GM12801 (cell line): Measurements from ENCODE around the gene EIF2S2.

Experiments used
- TF ChIP-seq, protein P1 (sequence below): IDR thresholded peaks from one replicate; pipeline ENCODE4 v1.5.1; 2011; ENCODE audit warnings: control low read depth; ENCODE audit not compliant: insufficient read length; ENCODE audit errors: extremely low read depth

Gene EIF2S2

DNA sequence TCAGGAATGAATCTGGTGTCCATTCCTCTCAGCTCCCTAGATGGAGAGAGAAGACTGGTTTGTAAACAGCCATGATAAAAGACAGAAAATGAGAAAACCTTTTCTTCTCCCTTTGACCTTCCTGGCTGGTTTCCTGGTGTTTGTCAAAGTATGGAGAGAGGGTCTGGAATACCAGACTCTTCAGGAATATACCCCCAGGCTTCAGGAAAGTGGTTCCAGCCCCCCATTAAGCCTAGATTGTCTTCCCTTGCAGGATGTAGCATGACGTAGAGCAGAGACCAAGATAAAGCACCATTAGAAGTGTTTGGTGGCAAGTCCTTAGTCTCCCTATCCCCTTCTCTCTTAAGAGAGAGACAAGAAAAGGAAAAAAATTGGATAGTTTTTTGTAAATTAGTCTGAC, 51.1 kb downstream of the EIF2S2 start:
- TF ChIP-seq, protein P1, sequence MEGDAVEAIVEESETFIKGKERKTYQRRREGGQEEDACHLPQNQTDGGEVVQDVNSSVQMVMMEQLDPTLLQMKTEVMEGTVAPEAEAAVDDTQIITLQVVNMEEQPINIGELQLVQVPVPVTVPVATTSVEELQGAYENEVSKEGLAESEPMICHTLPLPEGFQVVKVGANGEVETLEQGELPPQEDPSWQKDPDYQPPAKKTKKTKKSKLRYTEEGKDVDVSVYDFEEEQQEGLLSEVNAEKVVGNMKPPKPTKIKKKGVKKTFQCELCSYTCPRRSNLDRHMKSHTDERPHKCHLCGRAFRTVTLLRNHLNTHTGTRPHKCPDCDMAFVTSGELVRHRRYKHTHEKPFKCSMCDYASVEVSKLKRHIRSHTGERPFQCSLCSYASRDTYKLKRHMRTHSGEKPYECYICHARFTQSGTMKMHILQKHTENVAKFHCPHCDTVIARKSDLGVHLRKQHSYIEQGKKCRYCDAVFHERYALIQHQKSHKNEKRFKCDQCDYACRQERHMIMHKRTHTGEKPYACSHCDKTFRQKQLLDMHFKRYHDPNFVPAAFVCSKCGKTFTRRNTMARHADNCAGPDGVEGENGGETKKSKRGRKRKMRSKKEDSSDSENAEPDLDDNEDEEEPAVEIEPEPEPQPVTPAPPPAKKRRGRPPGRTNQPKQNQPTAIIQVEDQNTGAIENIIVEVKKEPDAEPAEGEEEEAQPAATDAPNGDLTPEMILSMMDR = no peak

DNA sequence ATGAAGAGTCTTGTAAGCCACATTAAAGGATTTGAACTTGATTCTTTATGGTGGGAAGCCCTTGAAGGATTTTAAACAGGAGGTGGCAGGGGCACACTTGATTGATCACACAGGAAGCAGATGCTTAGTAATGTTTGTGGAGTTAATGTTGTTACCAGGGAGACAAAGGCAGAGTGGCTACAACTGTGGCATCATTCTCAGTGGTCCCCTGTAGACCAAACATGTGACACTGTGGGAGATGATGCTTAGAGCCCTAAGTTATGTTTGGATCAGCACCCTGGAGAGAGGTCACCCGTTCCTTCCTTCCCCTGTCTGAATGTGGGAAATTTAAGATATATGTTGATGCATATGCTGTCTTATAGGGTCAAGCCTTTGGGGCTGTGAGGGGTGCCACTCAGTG, 53.2 kb downstream of the EIF2S2 start:
- TF ChIP-seq, protein P1 = no peak

DNA sequence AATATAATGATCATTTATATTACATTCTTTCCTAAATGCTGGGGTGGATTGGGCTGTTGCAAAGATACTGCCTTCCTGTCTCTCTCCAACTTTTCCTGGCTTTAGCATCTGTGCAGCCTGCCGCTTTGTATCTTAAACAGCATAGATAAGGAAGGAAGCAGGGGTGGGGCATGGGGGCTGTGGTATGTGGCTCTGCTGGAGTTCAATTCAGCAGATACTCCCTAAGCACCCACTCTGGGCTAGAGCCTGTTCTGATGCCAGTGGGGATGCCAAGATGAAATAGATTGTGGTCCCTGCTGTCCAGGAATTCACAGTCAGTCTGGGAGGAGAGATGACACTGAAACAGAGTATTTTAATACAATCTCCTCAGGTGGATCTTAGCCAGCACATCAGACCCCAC, 56.8 kb downstream of the EIF2S2 start:
- TF ChIP-seq, protein P1 = no peak

DNA sequence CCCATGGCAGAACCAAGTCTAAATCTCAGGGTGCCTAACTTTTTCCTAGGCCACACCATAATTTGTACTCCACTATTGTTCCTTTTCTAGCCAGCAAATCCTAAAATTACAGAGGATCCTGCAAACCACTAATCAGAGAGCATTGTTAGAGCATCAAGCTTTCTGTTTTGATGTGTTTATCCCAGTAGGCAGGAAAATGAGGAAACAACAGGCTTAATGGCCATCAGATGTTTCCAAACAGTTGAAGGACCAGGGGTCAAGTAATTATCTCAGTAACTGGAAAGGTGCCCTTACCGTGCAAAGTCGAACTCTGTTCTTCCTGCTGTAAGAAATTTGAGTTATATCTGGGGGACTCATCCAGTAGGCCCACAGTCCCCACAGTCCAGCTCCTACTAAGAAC, 59.6 kb downstream of the EIF2S2 start:
- TF ChIP-seq, protein P1 = no peak

DNA sequence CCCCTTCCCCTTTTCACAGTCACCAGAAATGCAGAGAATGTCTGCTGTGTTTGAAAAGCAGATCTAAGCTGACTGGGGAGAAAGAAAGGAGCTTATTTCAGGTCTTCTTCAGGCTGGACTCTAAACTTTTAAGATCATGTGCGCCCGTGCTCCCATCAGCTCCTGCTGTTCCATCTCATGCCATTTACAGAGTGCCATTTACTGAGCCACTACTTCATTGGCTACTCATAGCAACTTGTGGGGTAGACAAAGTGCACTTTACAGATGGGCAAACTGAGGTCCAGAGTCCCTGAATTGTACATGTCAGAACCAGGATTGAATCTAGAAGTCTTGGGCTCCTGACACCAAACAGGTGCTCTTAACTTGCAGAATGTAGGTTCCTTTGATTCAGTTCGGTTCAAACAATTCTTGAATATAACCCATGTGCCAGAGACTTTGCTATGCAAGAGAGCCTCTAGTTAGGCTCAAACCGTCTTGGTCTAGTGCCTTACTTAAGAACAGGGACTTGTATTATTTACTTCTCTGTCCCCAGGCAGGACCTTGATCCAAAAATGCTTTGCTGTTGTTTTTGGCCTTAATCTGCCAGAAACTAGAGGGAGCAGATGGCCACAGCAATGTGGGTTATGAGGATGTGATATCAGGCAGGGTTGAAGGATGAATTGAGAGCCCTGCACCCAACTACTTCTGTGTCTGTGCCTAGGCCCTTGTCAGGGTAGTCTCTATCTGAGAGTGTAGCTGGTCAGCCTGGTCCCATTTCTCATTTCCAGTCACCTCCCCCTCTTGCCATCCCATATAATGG, 61.9 kb downstream of the EIF2S2 start:
- TF ChIP-seq, protein P1 = no peak

DNA sequence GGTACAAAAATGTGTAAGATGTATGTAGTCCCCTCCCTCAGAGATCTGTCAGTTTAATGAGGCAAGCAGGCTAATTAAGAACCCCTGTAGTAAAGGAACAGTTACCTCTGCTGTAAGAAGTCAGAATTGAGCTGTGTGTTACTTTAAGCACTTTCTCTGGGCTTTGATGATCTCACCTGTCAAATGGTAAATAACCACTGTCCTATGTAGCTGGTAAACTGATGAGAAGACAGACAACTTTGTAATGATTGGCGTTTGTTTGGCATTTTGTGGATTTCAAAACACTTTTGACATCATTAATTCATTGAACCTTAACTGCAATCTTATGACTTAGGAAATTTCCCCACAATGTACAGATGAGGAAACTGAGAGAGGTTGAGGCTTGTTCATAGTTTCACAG, 62.7 kb downstream of the EIF2S2 start:
- TF ChIP-seq, protein P1 = no peak

DNA sequence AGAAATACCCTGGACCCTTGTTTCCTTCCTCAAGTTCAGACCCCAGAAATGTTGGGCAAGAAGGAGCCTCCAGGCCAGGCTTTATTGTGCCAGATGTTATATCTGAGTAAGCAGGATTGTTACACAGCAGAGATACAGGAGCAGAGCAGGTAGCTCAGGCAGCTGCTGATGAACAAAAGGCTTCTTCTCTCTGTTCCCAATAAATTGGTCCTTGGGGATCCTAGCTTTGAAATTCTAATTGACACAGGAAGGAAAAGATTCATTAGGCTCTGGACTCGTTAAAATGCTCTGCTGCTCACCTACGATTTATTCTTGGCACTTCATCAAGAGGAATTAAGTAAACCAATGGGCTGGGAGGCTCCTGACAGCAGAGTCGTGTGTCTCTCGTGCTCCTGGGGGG, 64.1 kb downstream of the EIF2S2 start:
- TF ChIP-seq, protein P1 = no peak
